DMS53 treated with DMSO at 0.1 percent for 48 hours (cell line): ENCODE measurements around the gene ELMO3.

Experiments used
- DNase-seq: peaks from one replicate; lab custom pipeline; 2025; ENCODE audit not compliant: unreplicated experiment; lab: John Stamatoyannopoulos, UW

The ELMO3 gene

DNA sequence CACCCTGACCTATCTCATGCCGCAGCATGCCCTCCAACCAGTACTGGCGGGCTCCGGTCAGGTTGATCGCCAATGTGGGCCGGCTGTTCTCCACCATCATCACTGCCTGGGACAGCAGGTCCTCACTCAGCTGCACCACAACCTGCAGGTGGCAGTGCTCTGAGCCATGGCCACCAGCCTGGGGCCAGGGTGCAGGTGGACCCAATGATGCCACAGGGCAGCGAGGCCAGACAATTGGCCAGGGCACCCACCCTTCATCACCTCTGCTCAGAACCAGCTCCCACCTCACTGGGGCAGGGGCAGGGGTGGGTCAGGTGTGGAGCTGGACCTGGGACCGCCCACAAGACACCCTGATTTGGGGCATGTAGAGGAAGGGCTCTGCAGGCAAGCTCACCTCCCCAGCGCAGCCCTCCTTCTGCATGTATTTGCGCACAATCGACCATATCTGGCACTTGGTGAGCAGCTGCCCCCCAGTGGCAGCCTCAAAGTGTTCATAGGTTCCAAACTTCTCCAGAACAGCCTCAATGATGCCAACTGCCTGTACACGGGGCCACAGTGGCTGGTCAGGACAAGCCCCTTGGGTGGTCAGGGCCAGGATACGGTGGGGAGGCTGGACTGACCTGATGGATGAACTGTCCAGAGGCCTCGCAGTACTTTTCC is 19.4 kb upstream of the ELMO3 start:
- no peak for DNase-seq

DNA sequence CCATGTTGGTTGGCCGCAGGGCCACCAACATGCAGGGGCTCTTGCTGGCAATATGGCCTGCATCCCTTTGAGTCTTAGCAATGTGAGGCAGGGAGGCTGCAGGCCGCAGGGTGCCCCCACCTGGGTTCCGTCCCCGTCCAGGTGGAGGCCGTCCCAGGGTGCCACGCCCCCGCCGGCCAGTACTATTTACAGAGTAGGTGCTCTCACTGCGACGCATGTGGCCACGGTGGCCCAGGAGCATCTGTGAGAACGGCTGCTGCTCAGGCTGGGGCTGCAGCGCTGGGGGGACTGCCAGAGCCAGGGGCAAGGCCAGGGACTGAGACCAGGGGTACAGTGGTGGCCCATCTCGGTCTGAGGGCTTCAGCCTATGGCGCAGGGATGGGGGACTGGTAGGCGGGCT is 18.8 kb upstream of the ELMO3 start:
- no peak for DNase-seq

DNA sequence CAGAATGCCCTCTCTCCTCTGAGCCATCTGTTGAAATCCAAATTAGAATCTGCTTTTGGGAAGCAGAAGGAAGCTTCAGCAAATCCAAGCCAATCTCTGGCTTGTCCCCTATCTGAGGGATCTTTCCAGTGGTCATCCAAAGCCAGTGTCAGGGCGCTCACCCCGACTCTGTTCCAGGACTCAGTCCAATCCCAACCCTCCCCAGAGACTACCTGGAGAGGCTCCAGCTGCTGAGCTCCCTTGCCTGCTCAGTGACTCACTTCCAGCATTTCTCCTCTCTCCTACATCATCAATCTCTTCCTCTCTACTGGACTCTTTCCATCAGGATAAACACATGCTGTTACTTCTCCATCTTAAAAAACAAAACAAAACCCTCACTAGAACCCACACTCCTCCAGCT is 17.6 kb upstream of the ELMO3 start:
- DNase-seq, result no peak

DNA sequence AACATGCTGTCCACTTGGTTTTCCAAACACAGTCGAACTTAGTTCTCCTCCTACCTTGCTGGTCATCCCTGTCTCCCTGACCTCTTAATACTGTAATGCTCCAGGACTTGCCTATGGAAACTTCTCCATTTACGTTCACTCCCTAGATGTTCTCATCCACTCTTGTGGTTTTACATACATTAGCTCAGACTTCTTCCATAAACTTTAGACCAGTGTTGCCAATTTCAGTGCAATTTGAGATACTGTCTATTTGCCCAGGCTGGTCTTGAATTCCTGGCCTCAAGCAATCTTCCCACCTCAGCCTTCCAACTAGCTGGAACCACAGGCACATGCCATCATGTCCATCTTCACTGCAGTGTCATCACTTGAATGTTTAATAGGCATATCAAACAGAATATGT is 16.6 kb upstream of the ELMO3 start:
- no peak for DNase-seq

DNA sequence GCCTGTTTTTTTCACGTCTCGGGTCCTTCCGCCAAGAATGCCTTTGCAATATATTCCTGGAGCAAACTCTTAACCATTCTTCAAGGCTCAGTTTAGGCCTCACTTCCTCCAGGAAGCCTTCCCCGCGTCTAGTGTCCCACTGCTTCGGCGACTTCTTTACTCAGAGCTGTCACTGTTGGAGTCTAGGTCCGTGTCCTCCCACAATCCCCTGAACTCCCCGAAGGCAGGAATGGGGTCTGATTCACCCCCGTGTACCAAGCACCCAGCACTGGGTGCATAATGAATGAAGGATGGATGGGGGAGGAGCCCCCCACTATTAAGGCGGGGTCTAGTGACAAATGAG is 15.7 kb upstream of the ELMO3 start:
- DNase-seq, result no peak

DNA sequence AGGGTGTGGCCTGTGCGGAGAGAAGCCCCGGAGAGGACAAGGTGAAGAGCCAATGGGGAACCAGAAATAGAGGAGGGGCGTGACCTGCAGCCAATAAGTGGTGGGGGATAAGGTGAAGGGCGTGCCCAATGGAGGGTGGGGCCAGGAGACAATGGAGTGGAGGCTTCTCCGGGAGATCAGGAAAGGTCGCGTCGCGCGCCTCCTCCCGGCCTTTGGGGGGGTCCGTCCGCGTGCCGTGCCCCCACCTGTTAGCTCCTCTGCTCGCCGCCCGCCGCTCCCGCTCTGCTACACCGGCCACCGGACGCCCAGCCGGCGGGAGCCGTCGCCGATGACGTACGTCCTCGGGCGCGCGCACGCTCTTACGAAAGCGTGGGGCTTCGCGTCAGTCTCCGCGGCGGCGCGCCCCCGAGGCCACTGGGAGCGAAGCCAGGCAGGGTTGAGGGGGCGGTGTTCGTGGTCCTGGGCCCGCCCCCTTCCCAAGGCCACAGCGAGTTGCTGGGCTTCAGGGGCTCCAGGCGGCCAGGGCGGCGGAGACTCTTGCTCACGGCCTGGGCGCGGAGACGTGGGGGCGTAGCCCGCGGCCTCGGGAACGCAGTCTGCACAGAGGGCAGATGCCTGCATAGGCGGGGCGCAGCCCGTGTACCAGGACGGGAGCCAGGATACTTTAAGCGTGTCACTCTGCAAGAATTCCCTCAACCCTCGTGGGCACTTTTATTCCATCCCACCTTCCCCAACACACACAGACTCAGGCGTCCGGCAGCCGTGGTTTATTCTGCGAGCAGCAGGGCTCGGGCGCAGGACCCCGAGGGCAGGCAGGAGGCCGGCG is 15.1 kb upstream of the ELMO3 start, which contains the start of gene MATCAP1:
MATCAP1 (minus strand) TSS at position 337 of the 826 bp plus-strand sequence. CDS start 3,353 bp downstream, outside the sequence.
- peak; percentile 87 for DNase-seq

DNA sequence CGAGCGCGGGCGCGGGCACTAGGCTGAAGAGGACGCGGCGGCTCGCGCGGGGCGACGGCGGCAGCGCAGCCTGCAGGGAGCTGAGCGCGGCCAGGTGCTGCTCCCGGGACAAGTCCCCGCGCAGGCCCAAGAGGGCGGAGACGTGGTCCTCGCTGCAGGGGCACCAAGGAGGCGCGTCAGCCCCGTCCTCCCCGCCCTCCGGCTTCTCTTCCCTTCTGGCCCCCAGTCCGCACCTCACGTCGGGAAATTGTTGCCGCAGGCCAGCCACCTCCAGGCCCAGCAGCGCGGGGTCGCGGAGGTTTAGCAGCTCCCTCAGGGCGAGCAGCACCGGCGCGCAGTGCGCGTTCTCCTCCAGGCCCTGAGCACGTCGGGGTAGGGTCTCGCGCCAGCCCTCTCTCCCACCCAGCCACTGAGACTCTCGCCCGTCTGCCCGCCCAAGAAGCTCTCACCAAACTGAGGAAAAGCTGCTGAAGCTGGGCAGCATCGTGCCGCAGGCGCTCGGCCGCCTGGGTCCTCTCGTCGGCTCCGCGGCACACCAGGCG is 14.4 kb upstream of the ELMO3 start:
- DNase-seq, result peak; percentile 66

DNA sequence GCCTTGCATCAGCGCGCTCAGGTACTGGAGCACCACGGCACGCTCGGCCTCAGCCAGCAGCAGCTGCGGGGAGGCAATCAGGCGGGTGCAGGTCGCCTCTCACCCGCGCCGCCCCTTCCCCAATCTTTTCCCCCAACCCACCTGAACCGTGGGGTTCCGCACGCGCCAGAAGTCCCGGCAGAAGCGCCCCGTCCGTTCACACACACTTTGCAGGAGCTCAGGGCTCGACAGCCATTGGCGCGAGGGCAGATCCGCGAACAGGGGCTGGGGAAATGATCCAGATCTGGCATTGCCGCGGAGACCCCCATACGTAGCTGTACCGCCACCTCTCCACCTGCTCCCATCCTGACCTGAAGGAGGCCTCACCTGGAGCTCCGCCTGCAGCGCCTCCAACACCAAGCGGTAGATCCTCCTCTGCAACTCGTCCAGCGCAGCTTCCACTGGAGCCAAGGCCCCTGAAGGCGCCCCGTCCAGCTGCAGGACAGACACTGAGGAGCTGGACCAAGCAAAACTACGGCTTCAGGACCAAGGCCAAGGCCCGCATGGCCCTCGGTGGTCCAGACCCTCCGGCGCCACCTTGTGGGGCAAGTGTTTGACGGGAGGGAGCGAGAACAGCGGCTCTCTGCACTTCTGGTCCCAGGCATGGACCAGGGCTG is 13.8 kb upstream of the ELMO3 start:
- peak; percentile 79 for DNase-seq

DNA sequence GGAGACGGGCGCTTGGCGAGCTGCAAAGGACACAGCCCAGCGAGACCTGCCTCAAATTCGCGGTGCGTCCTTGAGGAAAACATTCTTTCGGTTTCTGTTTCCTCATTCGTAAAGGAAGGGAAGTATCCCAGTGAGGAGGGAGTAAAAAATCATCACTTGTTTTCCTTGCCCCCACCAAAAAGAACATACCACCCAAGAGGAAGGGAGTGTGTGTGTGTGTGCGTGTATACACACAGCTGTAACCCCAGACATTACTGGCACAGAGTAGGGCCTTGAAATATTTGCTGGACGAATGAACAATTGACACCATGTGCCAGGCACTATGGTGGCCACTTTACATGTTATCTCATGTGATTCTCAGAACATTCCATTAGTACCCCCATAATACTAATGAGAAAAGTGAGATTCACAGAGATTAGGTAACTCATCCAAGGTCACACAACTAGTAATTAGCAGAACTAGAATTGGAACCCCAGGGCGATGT is 13.2 kb upstream of the ELMO3 start:
- DNase-seq, result no peak

DNA sequence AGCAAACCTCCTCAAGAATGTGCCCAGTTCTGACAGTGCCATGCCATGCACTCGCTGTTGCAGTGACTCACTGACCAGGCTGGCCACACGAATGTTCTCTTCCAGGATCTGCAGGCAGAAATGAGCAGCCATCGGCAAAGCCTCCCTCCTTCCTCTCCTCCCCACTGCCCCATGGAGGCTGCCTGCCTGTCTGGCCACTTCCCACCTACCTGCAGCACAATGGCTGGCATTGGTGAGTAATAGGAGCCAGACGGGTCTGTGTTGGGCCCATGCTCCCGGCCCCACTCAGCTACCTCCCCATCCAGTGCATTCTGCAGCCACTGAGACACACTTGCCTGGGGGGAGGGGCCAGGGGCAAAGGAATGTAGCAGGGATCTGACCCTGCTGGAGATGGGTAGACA is 12.4 kb upstream of the ELMO3 start:
- no peak for DNase-seq

DNA sequence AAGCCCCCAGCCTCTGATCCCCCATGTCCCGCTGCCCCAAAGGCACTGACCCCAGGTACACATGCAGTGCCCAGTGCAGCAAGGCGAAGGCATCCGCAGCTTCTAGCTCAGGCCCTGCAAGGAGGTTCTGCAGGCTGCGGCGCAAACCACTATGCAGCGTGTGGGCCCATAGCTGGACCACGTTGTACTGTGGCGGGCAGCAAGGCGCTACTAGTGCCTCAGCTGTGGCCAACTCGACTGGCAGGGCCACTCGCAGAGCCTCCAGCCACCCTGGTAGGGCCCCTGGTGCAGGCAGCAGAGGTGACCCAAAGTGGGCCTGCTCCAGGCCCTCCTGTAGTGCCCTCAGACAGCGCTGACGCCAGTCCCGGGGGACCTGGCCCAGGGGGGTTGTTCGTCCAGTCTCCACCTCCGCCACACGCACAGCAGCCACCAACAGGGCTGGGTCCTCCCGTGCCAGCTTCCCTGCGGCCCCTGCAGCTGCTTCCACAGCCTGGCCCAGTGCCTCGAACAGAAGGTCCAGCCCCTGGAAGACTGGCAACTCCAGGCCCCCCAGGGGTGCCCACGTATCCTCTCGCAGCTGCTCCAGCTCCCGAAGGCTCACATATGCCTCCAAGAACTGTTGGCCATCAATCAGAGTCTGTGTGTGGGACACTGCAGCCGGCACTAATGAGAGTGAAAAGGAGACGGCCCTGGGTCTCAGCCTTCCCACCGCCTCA is 11.6 kb upstream of the ELMO3 start:
- no peak for DNase-seq

DNA sequence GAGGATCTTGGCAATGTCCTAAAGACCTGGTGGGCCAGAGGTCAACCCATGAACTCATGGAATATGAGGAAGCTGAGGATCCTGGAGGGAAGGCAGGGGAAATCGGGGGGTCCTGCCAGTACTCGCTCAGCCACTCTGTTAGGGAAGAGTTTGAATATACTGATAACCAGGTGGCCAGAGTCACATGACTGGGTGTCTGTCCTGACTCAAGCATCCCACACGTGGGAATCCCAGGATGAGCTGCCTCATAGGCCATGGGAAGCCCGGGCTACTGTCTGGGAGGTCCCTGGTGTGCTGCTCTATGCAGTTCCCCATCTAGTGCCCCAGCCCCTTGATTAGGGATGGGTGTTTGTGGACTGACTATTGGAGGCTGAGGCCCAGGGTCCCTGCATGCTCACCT is 10.6 kb upstream of the ELMO3 start:
- no peak for DNase-seq

DNA sequence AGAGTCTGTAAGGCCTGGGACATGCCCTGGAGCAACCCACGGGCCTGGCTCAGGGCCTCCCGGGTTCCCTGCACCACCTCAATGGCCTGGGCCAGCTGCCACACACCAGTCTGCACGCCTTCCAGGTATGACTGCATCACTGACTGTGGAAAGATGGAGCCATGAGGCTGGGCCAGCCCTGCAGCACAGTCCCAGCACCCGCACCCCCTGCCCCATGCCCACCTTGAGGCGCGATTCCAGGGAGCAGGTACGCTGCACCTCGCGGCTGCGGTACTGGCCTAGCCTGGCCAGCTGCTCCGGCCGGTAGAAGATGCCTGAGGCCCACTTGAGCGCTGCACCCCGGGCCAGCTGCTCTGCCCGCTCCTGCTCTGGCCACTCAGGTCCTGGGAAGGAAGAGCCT is 10.1 kb upstream of the ELMO3 start:
- no peak for DNase-seq

DNA sequence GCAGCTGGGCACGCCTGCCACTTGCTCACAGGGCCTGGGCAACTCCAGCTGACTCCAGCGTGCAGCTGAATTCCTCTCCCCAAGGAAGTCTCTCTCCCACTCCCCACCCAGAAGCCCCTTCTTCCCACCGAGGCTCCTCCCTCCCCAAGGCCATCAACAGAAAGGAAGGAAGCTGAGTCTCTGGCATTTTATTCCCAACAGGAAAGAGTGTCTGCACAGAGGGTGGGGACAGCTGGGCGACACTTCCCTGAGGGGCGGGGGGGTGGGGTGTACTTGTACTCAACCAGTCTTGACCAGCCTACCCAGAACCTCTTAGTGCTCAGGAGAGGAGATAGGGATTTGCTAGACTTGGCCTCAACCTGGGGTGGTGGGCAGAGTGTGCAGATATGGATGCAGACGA is 8.9 kb upstream of the ELMO3 start, which contains the start of gene EXOC3L1:
EXOC3L1 (minus strand) TSS at position 96 of the 400 bp plus-strand sequence. CDS start 460 bp downstream, outside the sequence.
- no peak for DNase-seq

DNA sequence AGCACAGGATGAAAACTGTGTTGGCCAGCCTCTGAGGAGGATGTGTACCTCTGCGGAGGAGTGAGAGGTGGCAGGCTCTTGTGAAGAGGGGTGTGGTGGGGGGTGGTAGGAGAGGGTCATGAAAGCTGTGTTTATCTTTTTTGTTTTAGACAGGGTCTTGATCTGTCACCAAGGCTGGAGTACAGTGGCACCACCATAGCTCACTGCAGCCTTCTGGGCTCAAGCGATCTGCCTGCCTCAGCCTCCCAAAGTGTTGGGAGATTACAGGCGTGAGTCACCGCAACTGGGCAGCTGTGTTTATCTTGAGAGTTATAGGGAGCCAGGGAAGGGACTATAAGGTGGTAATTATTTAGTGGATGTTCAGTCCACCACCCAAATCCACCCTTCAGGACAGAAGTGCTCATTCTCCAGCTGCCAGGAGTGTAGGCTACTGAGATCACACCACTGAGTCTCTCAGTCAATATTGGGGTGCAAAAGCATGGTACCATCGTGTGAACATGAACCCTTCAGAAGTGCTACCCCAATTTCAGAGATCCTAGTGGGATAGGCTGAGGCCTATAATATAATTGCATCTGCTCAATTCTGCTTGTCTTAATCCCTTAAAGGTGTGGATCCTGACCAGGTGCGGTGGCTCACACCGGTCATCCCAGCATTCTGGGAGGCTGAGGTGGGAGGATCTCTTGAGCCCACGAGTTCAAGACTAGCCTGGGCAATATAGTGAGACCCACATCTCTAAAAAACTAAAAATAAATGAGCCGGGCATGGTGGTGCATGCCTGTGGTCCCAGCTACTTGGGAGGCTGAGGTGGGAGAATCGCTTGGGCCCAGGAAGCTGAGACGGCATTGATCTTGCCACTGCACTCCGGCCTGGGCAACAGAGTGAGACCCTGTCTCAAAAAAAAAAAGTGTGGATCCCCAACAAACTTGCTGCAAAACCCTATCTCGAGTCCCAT is 8.2 kb upstream of the ELMO3 start:
- DNase-seq, result no peak

DNA sequence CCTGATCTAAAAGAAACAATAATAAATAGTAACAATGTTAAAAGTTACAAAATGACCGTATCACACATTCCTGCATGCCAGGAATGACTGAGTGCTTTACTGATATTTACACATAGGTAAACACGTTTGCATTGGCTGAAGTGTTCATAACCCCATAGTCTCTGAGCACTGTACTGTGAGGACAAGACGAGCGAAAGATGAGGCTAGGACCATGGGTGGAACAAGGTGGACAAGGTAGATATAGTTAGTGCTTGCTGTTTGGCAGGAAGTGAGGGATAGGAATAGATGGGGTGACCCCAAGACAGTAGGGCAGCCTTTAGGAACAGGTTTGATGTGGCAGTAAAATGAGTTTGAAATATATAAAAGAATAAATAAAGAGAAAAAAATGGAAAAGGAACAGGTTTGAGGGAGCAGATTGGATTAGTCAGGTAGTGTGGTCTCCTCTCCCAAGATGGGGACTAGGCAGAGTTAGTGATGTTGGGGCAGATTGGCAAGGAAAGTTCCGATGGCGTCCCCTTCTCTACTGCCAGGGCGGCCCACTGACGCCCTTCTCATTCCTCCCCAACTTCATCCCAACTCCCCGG is 7.4 kb upstream of the ELMO3 start:
- DNase-seq, result no peak

DNA sequence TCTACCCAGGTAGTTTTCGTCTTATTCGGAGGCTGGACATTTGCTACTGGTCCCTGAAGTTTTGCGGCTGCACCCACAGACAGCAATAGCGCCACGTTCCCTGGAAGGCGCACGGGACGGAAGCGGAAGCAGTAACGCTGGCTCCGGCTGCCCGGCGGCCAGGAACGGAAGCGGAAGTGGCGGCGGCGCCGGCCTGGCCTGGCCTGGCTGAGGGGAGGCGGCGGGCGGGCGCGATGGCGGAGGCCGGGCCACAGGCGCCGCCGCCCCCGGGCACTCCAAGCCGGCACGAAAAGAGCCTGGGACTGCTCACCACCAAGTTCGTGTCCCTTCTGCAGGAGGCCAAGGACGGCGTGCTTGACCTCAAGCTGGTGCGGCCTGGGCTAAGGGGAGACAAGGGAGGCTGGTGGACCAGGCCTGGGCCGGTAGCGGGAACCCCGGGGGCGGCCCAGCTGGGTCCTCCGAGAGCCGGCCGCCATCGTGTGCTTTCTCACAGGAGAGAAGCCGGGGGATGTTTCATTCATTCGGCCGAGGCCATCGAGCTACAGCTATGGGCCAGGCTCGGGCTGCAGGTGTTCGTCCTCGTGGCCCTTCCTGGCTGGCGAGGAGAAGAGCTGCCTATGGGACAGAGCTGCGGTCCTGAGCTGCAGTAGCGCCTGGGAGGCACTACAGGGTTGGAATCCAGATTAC is 6.8 kb upstream of the ELMO3 start, which contains the start of gene E2F4:
E2F4 (plus strand) TSS at position 161 of the 687 bp plus-strand sequence; CDS start at position 234, 73 bp downstream.
- peak; percentile 77 for DNase-seq

DNA sequence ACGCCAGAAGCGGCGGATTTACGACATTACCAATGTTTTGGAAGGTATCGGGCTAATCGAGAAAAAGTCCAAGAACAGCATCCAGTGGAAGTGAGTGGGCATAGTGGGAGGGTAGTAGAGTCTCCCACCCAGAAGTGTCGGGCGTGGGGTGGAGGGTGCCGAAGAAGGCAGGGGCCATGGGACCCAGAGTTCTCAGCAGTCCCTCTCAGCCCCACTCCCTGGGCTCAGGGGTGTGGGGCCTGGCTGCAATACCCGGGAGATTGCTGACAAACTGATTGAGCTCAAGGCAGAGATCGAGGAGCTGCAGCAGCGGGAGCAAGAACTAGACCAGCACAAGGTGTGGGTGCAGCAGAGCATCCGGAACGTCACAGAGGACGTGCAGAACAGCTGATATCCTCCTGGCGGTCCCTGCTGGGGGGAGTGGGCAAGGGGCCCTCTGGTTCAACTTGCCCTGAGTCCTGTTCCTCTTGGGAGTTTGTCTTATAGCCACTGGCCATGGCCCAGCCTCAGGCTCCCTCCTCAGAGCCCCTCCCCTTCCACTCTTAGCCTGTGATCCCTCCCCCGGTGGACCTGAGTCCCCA is 6.1 kb upstream of the ELMO3 start:
- DNase-seq, result no peak
